ENCODE measurements around the gene CDA.

Gene CDA

GRCh38 chr1:20625176-20626097 lies 36.5 kb downstream of the CDA start:
- ChIA-PET CTCF (interaction anchor here (0.8 to 18.7 kb wide), 6 partner anchors 8 to 104 kb away, joined by 3 to 224 read pairs (median 7); partner anchors contain the start of gene PINK1), POLR2A (no interaction called here)

GRCh38 chr1:20626098-20626427 lies 37.2 kb downstream of the CDA start:
- CTCF ChIA-PET = interaction anchor here (1.1 to 18.7 kb wide), 4 partner anchors 7 to 16 kb away, joined by 3 to 224 read pairs (median 8); partner anchors contain the start of gene PINK1
- no peak for TF ChIP-seq CTCF (IDR thresholded peaks at IDR 0.05; ENCODE audit: insufficient read depth, low read length, missing control alignments)
- H3K4me3 ChIP-seq (ENCODE audit: low read depth, low read length) = no peak overlapping the region
- DNase-seq (ENCODE audit: low read depth, low spot score) = no peak
- POLR2A ChIA-PET = no interaction called here

More at GRCh38 chr1:20625176-20626097, 36.5 kb downstream of the CDA start:
- no peak overlapping the region for H3K4me3 ChIP-seq (ENCODE audit: low read depth, low read length)
- no peak for DNase-seq (ENCODE audit: low read depth, low spot score)
- TF ChIP-seq CTCF (IDR thresholded peaks at IDR 0.05; ENCODE audit: insufficient read depth, low read length, missing control alignments) = no peak

GRCh38 chr1:20626524-20626923 lies 37.6 kb downstream of the CDA start:
- H3K4me3 ChIP-seq (ENCODE audit: low read depth, low read length) = no peak overlapping the region
- POLR2A ChIA-PET = no interaction called here
- no peak for TF ChIP-seq CTCF (IDR thresholded peaks at IDR 0.05; ENCODE audit: insufficient read depth, low read length, missing control alignments)
- no peak for DNase-seq (ENCODE audit: low read depth, low spot score)
- CTCF ChIA-PET = interaction anchor here (1.1 to 18.7 kb wide), 4 partner anchors 7 to 103 kb away, joined by 3 to 224 read pairs (median 8); partner anchors contain the start of gene PINK1

GRCh38 chr1:20630729-20631128 lies 41.8 kb downstream of the CDA start:
- ChIA-PET POLR2A (no interaction called here), CTCF (interaction anchor here (1.2 to 14.5 kb wide), 10 partner anchors 10 to 418 kb away, joined by 3 to 323 read pairs (median 37); partner anchors contain the start of genes CDA and DDOST)
- no peak overlapping the region for H3K4me3 ChIP-seq (ENCODE audit: low read depth, low read length)
- TF ChIP-seq CTCF (IDR thresholded peaks at IDR 0.05; ENCODE audit: insufficient read depth, low read length, missing control alignments) = no peak
- DNase-seq (ENCODE audit: low read depth, low spot score) = no peak

- CTCF ChIA-PET = interaction anchor here (0.7 to 14.5 kb wide), 29 partner anchors 8 to 563 kb away, joined by 3 to 323 read pairs (median 8); partner anchors contain the start of genes CDA, DDOST and FAM43B
- no peak for TF ChIP-seq CTCF (IDR thresholded peaks at IDR 0.05; ENCODE audit: insufficient read depth, low read length, missing control alignments)
- H3K4me3 ChIP-seq (ENCODE audit: low read depth, low read length) = no peak overlapping the region
- POLR2A ChIA-PET = no interaction called here
- no peak for DNase-seq (ENCODE audit: low read depth, low spot score)
Observed at GRCh38 chr1:20632386-20632785, 43.5 kb downstream of the CDA start.
